Neural cell (in vitro differentiated cells): ENCODE results near the gene VSTM2B. TPM values are rescaled to one million over a fixed set of nuclear protein-coding genes. Genes with fewer than 3 reads are reported as not detected.
A peak's percentile ranks its signal among the peaks of the same experiment; 100 is the strongest.

Source experiments
- H2AFZ ChIP-seq: fragments of 200-600, 300-800 bp; sonication (generic), shearing (Covaris generic); 2 replicates; pipeline ENCODE4 v1.6.0; 2014; ENCODE audit warnings: low read depth, mild to moderate bottlenecking, antibody characterized with exemption, low read length, moderate library complexity
- H3F3A ChIP-seq: fragments of 200-600 bp; shearing (Covaris generic); 2 replicates; pipeline ENCODE4 v1.6.1; 2016; ENCODE audit warnings: mild to moderate bottlenecking, moderate library complexity, mixed read lengths, antibody characterized with exemption, low read length; ENCODE audit not compliant: insufficient read depth, poor library complexity, severe bottlenecking
- H3K27ac ChIP-seq: fragments of 200-600, 300-800 bp; sonication (generic), shearing (Covaris generic); 2 replicates; pipeline ENCODE4 v1.5.1; 2014; ENCODE audit warnings: mild to moderate bottlenecking, low read length, moderate library complexity
- H3K27me3 ChIP-seq: fragments of 300-800, 200-600 bp; sonication (generic), shearing (Covaris generic); 2 replicates; pipeline ENCODE4 v1.6.0; 2014; ENCODE audit warnings: mild to moderate bottlenecking, low read depth, low read length, moderate library complexity; ENCODE audit not compliant: insufficient read depth
- H3K36me3 ChIP-seq: fragments of 300-800, 200-600 bp; sonication (generic), shearing (Covaris generic); 2 replicates; pipeline ENCODE4 v1.5.1; 2014; ENCODE audit warnings: mild to moderate bottlenecking, antibody characterized with exemption, low read length, moderate library complexity; ENCODE audit not compliant: insufficient read depth
- H3K4me2 ChIP-seq: fragments of 300-800, 200-600 bp; sonication (generic), shearing (Covaris generic); 2 replicates; pipeline ENCODE4 v1.6.0; 2014; ENCODE audit warnings: mild to moderate bottlenecking, low read length
- H3K4me3 ChIP-seq: fragments of 300-800, 200-600 bp; sonication (generic), shearing (Covaris generic); 2 replicates; pipeline ENCODE4 v1.5.1; 2014; ENCODE audit warnings: mild to moderate bottlenecking, low read length, moderate library complexity
- H3K79me2 ChIP-seq: fragments of 200-600 bp; shearing (Covaris generic); replicated peaks from 2 replicates; pipeline ENCODE4 v1.6.0; 2014; ENCODE audit warnings: mild to moderate bottlenecking, low read length, moderate library complexity; ENCODE audit not compliant: insufficient read depth
- H3K9ac ChIP-seq: fragments of 300-800, 200-600 bp; sonication (generic), shearing (Covaris generic); 2 replicates; pipeline ENCODE4 v1.6.1; 2016; ENCODE audit warnings: mild to moderate bottlenecking, low read length, mixed read lengths
- H3K9me2 ChIP-seq: fragments of 200-600 bp; shearing (Covaris generic); 2 replicates; pipeline ENCODE4 v1.6.1; 2016; ENCODE audit warnings: mild to moderate bottlenecking, low read length, mixed read lengths; ENCODE audit not compliant: insufficient read depth
- H3K9me3 ChIP-seq: fragments of 200-600, 300-800 bp; sonication (generic), shearing (Covaris generic); 2 replicates; pipeline ENCODE4 v1.6.1; 2016; ENCODE audit warnings: mild to moderate bottlenecking, mixed run types, low read length, moderate library complexity, mixed read lengths
- H4K20me1 ChIP-seq: fragments of 200-600 bp; shearing (Covaris generic); 2 replicates; pipeline ENCODE4 v1.6.1; 2016; ENCODE audit warnings: mild to moderate bottlenecking, mixed run types; ENCODE audit not compliant: insufficient read depth
- EP300 ChIP-seq: fragments of 450-650 bp; conservative IDR thresholded peaks from 2 replicates; pipeline ENCODE4 v1.6.1; 2014; ENCODE audit warnings: antibody characterized with exemption, mild to moderate bottlenecking, moderate library complexity; ENCODE audit not compliant: poor library complexity, severe bottlenecking
- EZH2 ChIP-seq: fragments of 200-600, 300-800 bp; shearing (Covaris generic), sonication (generic); IDR thresholded peaks from 2 replicates; pipeline ENCODE4 v1.6.1; 2014; ENCODE audit warnings: antibody characterized with exemption, low read length, borderline replicate concordance, mild to moderate bottlenecking; ENCODE audit not compliant: insufficient read depth, poor library complexity, severe bottlenecking
- MXI1 ChIP-seq: fragments of 450-650 bp; conservative IDR thresholded peaks from 2 replicates; pipeline ENCODE4 v1.6.1; 2014; ENCODE audit warnings: antibody characterized with exemption, mild to moderate bottlenecking; ENCODE audit not compliant: poor library complexity, severe bottlenecking
- POLR2AphosphoS5 ChIP-seq: IDR thresholded peaks from 2 replicates; pipeline ENCODE4 v1.6.1; 2012
- RAD21 ChIP-seq: fragments of 450-650 bp; conservative IDR thresholded peaks from 2 replicates; pipeline ENCODE4 v1.6.1; 2014; ENCODE audit warnings: antibody characterized with exemption, mild to moderate bottlenecking, moderate library complexity
- SMC3 ChIP-seq: fragments of 450-650 bp; conservative IDR thresholded peaks from 2 replicates; pipeline ENCODE4 v1.6.1; 2014; ENCODE audit warnings: antibody characterized with exemption, mild to moderate bottlenecking, moderate library complexity; ENCODE audit not compliant: poor library complexity
- TAF1 ChIP-seq: IDR thresholded peaks from 2 replicates; pipeline ENCODE4 v1.6.1; 2012; ENCODE audit warnings: low read depth
- polyA plus RNA-seq: library from polyadenylated mRNA; depleted of rRNA; stranded (reverse); fragments of >200 nt; gene quantifications from 2 replicates; pipeline ENCODE4 v1.2.3, GENCODE V29; 2014
- TF ChIP-seq, protein P1 (sequence below): IDR thresholded peaks from 2 replicates; pipeline ENCODE4 v1.6.1; 2012; ENCODE audit warnings: borderline replicate concordance
- TF ChIP-seq, protein P2 (sequence below): fragments of 450-650 bp; IDR thresholded peaks from 2 replicates; pipeline ENCODE4 v1.5.1; 2014; ENCODE audit warnings: antibody characterized with exemption, mild to moderate bottlenecking, moderate library complexity; ENCODE audit not compliant: poor library complexity, severe bottlenecking

VSTM2B gene
- polyA plus RNA-seq, 1 donor from 2014 or later = 24.4 TPM

DNA sequence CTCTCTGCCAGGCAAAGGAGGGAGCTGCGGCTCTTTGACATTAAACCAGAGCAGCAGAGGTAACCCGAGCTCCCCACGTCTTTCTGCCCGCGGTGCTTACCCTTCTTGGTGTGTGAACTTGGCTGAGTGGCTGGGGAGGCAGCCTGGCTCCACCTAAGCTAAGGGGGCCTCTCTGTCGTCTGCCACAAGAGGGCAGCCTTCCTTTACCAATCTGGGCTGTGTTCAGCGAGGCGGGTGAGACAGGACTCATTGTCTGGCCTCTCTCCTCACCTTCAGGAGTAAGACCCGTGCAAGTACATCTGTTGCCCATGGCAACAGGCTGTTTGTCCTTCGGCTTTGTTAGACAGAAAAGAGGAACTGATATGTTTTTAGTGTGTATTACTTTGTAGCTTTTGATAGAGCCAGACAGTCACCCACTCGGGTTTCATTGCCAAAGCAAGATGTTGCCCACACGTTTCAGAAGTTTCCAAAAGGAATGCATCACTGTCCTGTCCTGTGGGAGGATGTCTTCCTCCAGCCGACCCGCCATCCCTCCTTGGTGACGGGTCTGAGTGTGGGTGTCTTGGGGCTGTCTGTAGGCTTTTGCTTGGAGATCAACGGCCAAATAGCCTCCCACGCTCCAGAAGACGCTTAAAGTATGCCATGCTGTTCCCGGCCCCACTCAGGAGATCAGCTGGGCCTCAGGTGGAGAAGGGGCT lies 84.9 kb downstream of the VSTM2B start:
- H3K36me3 ChIP-seq = no peaks in the 10 kb centered on the region
- peaks cover 9% of the 10 kb centered on the region for H3K79me2 ChIP-seq
- H3K27me3 ChIP-seq = no peaks in the 10 kb centered on the region
- H3K27ac ChIP-seq = no peak overlapping the region
- H2AFZ ChIP-seq = no peak overlapping the region
- H3K4me2 ChIP-seq = no peak overlapping the region
- H3K9me2 ChIP-seq = no peaks in the 10 kb centered on the region
- H3K9me3 ChIP-seq = no peaks in the 10 kb centered on the region
- no peaks in the 10 kb centered on the region for H4K20me1 ChIP-seq
- H3K4me3 ChIP-seq = no peak overlapping the region
- H3K9ac ChIP-seq = no peak overlapping the region
- H3F3A ChIP-seq = no peaks in the 10 kb centered on the region
- TF ChIP-seq, protein P1, sequence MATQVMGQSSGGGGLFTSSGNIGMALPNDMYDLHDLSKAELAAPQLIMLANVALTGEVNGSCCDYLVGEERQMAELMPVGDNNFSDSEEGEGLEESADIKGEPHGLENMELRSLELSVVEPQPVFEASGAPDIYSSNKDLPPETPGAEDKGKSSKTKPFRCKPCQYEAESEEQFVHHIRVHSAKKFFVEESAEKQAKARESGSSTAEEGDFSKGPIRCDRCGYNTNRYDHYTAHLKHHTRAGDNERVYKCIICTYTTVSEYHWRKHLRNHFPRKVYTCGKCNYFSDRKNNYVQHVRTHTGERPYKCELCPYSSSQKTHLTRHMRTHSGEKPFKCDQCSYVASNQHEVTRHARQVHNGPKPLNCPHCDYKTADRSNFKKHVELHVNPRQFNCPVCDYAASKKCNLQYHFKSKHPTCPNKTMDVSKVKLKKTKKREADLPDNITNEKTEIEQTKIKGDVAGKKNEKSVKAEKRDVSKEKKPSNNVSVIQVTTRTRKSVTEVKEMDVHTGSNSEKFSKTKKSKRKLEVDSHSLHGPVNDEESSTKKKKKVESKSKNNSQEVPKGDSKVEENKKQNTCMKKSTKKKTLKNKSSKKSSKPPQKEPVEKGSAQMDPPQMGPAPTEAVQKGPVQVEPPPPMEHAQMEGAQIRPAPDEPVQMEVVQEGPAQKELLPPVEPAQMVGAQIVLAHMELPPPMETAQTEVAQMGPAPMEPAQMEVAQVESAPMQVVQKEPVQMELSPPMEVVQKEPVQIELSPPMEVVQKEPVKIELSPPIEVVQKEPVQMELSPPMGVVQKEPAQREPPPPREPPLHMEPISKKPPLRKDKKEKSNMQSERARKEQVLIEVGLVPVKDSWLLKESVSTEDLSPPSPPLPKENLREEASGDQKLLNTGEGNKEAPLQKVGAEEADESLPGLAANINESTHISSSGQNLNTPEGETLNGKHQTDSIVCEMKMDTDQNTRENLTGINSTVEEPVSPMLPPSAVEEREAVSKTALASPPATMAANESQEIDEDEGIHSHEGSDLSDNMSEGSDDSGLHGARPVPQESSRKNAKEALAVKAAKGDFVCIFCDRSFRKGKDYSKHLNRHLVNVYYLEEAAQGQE = no peak
- TF ChIP-seq, protein P2, sequence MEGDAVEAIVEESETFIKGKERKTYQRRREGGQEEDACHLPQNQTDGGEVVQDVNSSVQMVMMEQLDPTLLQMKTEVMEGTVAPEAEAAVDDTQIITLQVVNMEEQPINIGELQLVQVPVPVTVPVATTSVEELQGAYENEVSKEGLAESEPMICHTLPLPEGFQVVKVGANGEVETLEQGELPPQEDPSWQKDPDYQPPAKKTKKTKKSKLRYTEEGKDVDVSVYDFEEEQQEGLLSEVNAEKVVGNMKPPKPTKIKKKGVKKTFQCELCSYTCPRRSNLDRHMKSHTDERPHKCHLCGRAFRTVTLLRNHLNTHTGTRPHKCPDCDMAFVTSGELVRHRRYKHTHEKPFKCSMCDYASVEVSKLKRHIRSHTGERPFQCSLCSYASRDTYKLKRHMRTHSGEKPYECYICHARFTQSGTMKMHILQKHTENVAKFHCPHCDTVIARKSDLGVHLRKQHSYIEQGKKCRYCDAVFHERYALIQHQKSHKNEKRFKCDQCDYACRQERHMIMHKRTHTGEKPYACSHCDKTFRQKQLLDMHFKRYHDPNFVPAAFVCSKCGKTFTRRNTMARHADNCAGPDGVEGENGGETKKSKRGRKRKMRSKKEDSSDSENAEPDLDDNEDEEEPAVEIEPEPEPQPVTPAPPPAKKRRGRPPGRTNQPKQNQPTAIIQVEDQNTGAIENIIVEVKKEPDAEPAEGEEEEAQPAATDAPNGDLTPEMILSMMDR = peak; percentile 91
- TF ChIP-seq RAD21 (peak; percentile 85), SMC3 (peak; percentile 84)

DNA sequence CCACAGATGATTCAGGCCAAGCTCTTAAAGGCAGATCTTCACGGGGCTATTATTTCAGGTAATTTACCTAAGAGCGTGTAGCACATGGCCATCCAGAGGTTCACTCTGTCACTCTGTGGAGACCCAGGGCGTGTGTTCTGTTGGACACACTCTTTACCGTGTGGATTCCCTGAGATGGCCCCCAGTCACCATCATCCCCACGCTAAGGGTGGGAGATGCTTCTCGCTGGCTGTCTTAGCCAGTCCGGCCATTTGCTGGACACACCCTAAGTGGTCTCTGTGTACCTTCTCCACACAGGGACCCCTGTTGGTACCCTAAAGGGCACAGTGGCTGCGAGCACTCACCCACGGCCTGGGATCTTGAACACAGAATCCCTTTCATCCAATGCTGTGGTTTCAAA lies 86.3 kb downstream of the VSTM2B start:
- Histone ChIP-seq H4K20me1 (no peaks in the 10 kb centered on the region), H3K27ac (no peak overlapping the region), H3F3A (no peaks in the 10 kb centered on the region), H2AFZ (no peak overlapping the region), H3K36me3 (peaks cover 5% of the 10 kb centered on the region), H3K79me2 (no peaks in the 10 kb centered on the region), H3K9ac (no peak overlapping the region), H3K9me2 (no peaks in the 10 kb centered on the region), H3K4me2 (no peak overlapping the region), H3K4me3 (no peak overlapping the region), H3K9me3 (no peaks in the 10 kb centered on the region), H3K27me3 (no peaks in the 10 kb centered on the region)
- no peak for TF ChIP-seq RAD21

DNA sequence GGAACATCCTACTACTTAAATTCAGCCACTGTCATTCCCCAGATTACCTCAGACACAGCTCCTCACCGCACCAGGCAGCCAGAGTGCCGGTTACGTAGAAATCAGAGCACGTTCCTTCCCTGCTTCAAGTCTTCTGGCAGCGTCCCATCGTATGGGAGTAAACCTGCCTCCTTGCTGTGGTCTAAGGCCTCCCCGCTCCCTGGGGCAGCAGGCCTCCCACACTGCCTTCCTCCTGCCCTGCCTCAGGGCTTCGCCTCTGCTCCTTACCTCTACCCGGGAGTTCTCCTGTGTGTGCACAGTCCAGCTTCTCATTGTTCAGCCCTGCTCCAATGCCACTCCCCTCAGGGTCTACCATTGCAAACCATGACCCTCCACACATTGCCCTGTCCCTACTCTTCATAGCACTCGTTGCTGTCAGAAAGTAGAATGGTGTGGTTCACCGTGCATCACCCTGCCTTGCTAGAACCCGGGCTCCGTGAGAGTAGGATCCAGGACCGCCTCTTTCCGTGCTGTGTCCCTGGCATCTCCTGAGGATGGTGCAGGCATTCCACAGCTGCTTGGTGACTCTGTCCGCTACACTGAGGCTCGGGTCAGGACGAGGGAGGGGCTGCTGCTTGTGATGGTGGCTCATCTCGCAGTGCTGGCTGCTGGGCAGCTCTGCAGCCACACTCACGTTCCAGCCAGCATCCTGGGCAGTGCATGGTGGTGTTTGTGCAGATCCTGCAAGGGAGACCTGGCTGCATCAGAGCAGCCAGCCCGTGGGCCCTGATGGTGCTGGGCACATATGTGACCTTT lies 87.2 kb downstream of the VSTM2B start:
- H3K9me2 ChIP-seq = no peaks in the 10 kb centered on the region
- no peaks in the 10 kb centered on the region for H3K27me3 ChIP-seq
- no peaks in the 10 kb centered on the region for H3K79me2 ChIP-seq
- no peaks in the 10 kb centered on the region for H4K20me1 ChIP-seq
- peaks cover 5% of the 10 kb centered on the region for H3K36me3 ChIP-seq
- no peak overlapping the region for H3K4me3 ChIP-seq
- H3K9ac ChIP-seq = no peak overlapping the region
- no peak overlapping the region for H2AFZ ChIP-seq
- no peak overlapping the region for H3K4me2 ChIP-seq
- H3F3A ChIP-seq = no peaks in the 10 kb centered on the region
- TF ChIP-seq RAD21 (no peak), MXI1 (no peak), EP300 (no peak), POLR2AphosphoS5 (no peak), EZH2 (no peak), TAF1 (no peak), SMC3 (no peak)
- TF ChIP-seq, protein P1 = no peak
- TF ChIP-seq, protein P2 = no peak
- no peak overlapping the region for H3K27ac ChIP-seq
- no peaks in the 10 kb centered on the region for H3K9me3 ChIP-seq
